ENCODE data around the gene GRK3.
"Not testable (repeated sequence)": the region's sequence is repeated elsewhere in the genome, so short reads cannot be mapped to it uniquely, and the experiment has no call there.

DNA sequence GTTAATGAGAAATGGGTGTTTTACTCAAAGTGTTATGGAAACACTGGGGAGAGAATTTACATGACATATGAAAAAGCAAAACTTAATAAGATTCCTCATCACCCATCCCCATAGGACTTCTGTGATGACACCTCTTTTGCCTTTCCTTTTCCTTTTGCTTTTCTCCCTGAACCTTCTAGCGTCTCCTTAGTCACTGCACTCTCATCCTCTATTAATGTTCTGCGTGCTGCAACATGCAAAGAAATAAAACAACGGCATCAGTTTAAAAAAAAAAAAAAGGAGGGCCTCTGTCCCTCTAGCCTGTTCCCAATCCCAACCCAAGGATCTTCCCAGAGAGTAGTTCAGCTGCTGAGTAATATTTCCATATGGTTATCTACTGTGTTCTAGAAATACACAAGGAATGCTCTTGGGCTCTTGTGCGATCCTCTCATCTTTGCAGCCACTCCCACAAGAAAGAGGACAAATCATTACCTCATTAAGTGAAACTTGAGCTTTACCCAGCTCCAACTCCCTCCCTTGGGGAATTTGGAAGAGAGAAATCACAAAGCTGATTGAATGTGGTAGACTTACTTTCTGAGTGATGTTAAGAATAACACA, 34.8 kb upstream of the GRK3 start:
- TF ChIP-seq, protein P1, sequence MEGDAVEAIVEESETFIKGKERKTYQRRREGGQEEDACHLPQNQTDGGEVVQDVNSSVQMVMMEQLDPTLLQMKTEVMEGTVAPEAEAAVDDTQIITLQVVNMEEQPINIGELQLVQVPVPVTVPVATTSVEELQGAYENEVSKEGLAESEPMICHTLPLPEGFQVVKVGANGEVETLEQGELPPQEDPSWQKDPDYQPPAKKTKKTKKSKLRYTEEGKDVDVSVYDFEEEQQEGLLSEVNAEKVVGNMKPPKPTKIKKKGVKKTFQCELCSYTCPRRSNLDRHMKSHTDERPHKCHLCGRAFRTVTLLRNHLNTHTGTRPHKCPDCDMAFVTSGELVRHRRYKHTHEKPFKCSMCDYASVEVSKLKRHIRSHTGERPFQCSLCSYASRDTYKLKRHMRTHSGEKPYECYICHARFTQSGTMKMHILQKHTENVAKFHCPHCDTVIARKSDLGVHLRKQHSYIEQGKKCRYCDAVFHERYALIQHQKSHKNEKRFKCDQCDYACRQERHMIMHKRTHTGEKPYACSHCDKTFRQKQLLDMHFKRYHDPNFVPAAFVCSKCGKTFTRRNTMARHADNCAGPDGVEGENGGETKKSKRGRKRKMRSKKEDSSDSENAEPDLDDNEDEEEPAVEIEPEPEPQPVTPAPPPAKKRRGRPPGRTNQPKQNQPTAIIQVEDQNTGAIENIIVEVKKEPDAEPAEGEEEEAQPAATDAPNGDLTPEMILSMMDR (conservative IDR thresholded peaks at IDR 0.05 in 1 of 2, IDR thresholded peaks at IDR 0.05 in 1 of 2; ENCODE audit: extremely low read depth in 1 of 2, insufficient read depth in 1 of 2, low read depth in 1 of 2, low read length in 2 of 2): not testable (repeated sequence)
- TF ChIP-seq EZH2 (IDR thresholded peaks at IDR 0.05; ENCODE audit: borderline replicate concordance, low read length): not testable (repeated sequence)

Measured in mammary epithelial cell (primary cell).